DMS153 treated with DMSO at 0.1 percent for 48 hours (cell line): Measurements from ENCODE around the gene RALGAPA2.

Experiments used
- DNase-seq: peaks from one replicate; lab custom pipeline; 2025; ENCODE audit not compliant: unreplicated experiment; lab: John Stamatoyannopoulos, UW

RALGAPA2 gene

DNA sequence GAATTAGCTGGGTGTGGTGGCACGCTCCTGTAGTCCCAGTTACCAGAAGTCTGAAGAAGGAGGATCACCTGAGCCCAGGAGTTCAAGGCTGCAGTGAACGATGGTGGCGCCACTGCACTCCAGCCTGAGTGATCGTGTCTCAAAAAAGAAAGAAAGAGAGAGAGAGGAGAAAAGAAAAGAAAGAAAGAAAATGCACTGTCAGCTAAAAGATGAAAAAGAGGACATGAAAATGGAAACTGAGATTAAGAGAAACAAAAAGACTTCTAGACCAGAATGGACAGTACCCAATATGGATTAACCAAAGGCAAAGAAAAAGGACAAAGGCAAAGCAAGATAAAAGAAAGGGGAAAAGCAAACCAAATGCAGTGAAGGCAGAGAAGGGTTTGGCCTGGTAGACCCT, 9.0 kb upstream of the RALGAPA2 start:
- DNase-seq: no peak

DNA sequence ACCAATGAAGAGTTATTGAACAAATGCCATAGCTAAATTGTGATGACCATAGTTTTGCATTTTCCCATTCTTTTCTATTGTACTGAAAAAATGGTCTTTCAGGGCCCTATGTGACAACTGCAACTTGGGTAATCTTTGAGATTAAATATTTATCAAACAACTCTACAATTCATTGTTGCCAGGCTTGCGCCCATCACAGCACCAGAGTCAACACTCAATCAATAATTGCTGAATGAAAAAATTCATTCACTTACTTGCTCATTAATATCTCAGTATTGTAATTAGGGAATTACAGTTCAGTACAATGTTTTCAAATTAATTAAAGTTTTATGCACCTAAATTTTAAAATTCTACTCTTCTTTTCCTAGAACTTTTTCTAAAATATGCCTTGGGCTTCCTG, 7.7 kb upstream of the RALGAPA2 start:
- DNase-seq: no peak

DNA sequence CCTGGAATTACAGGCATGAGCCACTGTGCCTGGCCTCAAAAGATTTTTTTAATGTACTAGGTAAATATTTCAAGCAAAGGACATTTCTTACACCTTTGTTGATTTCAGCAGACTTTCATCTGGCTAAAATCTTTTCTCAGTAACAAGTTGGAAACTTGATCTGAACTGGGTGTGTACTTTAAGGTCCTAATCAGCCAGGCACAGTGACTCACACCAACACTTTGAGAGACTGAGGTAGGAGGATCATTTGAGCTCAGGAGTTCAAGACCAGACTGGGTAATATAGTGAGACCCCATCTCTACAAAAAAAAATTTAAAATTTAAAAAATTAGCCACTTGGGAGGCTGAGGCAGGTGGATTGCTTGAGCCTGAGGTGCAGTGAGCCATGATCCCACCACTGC, 7.0 kb upstream of the RALGAPA2 start:
- no peak for DNase-seq

DNA sequence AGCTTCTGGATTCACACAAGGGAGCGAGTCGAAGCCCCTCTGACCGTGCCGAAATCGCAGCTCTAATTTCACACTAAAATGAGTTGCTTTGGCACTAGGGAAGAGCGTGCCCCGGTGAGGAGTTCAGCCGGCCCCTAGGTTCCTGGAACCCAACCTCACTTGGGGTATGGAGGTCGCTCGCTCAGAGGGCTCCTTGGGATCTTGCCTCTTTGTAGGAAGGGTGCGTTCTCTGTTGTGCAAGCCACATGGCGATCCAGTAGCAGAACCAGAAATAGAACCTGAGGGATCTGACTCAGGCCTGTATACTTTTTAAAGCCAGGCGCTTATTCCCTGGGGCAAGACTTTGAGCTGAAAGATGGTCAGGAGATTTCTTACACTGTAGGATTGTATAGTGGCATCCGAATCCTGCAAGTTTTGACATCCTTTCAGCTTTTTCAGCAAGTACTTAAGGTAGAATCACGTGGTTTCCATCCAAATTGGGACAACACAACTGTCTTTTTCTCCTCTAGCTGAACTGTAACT, 861 bp upstream of the RALGAPA2 start:
- DNase-seq: no peak

DNA sequence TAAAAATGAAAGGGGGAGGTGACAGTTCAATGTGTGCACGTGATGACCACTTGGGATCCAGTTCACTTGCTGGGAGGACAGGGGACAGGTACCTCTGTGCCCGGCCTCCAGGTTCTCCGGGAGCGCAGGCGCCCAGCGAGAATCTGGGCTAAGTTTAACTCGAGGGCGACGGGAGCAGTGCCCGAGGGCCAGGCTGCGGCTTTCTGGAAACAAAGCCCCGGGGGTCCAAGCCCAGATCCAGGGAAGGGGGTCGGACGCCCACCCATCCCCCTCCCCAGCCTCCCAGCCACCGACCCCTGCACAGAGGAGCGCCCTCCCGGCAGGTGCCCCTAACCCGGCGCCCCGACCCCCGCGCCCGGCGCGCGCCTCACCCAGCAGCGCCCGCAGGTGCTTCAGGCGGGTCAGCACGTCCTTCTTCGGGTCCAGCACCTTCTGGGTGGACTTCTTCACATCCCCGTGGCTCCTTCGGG, 405 bp downstream of the RALGAPA2 start:
- DNase-seq: no peak

DNA sequence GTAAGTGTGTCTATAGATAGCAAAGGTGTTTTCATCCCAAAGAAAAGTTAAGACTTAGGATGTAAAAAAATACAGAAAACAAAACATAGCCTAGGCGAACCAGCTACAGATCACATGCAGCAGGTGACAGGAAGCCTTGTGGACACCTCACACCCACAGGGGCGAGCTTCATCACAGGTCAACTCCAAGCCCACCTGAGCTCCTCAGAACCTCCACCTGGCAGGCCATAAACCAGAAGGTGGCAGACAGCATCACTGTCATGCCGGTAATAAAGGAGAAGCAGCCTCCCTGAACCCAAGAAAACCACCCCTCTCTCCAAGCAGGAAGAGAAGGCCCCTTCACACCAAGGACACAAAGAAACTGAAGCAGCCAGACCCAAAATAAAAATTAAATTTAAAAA, 1.0 kb downstream of the RALGAPA2 start:
- DNase-seq: peak; percentile 20

DNA sequence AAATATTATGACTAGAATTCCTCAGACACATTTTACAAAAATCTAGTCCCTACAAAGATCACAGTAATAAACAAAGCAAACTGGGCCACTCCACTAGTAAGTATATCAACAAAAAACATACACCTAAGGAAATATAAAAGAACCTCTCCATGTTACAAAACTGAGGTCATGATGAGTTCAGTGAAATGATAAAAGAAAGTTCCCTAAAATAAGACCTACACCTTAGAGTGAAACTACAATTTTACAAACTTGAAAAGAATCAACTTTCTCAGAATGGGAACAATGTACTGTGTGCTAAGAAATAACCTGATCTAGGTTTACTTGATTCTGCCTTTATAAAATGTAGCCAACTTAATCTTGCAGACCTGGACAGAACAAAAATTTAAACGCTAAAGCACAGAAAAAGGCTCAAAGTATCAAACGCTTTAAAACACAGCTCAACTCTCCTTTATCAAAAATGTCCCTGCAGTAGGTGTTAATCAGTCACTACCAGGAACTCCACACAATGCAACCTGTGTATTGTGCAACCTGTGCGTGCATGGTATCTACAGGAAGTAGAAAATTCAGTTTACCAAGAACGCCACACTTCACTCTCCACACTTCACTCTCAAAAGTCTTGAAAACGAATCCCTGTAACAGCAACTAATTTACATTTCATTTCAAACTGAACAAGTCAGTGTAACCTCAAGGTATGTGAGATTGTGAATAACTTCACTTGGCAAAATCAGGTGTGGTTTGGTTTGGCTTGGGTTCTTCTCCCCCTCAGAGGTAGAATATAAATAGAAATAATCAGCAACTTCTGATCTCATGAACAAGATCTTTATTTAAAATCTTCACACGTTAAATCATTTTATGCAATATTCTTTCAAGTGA, 1.8 kb downstream of the RALGAPA2 start:
- peak; percentile 44 for DNase-seq

DNA sequence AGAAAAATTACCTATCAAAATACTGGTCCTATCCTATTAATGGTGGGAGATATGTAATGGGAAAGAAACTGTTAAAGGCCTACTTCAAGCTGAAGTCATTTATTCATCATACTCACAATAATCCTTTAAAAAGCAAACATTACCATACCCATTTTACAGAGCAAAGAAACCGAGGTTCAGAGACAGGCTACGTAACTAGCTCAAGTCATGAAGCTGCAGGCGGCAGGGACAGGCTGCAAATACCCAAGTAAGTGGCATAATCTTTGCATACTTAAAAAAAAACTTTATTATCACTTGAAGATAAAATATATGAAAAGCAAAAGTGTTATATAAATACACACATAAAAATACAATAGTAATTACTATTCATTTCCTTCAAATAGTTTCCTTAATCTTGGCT, 2.6 kb downstream of the RALGAPA2 start:
- no peak for DNase-seq

DNA sequence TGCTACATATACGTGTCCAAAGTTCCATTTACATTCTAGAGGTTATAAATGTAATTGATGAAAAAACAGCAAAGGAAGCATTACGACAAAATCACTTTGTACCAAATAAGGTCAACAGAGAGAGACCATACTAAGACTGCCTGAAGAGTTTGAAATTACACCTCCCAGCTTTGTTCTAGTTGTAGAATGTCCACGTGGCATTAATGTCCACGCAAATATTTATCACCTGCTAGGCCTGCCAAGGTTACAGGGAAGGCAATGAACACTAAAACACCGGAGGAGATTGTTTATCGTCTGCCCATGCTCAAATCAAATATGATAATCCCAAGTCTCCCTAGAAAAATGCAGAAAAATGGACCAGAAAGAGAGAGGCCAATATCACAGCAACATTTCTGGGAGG, 6.2 kb downstream of the RALGAPA2 start:
- no peak for DNase-seq

DNA sequence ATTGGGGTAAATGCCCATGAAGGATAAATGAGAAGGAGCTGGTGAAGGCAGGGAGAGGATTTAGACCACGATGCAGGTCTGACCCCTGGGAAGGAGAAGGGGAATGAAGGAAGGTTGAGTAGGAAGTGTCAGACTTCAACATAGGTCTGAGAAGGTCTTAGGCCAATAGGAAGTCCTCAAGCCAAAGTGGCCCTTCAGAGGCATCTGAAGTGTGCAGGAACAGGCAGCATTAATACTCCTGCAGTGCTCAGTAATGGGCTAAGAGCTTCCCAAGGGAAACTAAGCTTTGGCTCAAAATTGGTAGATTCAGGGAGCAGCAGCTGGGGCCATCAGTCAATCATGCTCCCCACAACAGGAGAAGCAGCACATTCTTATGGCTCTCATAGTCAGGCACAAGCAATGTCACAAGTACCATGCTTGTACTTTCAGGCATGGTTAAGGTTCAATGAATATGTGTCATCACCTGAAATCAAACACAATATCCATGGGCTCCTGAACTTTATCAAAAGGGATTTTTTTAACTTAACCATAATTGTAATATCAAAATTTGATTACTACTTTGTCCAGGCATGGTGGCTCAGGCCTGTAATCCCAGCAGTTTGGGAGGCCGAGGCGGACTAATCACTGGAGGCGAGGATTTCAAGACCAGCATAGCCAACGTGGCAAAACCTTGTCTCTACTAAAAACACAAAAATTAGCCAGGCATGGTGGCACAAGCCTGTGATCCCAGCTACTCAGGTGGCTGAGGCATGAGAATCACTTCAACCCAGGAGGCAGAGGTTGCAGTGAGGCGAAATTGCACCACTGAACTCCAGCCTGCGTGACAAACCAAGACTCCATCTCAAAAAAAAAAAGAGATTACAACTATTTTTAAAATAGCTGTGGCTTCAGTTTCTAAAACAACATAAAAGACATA, 9.9 kb downstream of the RALGAPA2 start:
- DNase-seq: no peak

DNA sequence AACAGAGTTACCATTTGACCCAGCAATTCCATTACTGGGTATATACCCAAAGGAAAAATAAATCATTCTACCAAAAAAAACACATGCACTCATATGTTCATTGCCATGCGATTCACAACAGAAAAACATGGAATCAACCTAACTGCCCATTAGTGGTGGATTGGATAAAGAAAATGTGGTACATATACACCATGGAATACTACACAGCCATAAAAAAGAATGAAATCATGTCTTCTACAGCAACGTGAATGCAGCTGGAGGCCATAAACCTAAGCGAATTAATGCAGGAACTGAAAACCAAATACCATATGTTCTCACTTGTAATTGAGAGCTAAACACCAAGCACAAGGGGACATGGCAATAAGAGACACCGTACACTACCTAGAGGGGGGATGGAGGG, 12.5 kb downstream of the RALGAPA2 start:
- no peak for DNase-seq

DNA sequence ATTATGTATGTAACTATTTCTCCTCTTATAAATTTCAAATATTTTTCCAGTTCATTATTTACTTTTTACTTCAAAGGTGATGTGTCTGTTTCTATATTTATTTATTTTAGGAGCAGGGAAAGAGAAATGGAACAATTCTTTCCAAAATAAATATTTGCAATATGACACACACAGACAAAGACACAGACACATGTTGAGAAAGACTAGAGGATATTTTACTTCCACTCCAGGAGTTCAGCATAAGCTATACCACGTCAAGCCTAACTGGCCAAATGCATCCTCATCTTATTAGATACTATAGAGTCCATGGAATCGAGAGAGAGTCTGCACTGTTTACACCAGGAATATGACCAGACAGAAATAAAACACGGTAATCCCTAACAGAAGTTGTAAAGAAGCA, 13.3 kb downstream of the RALGAPA2 start:
- no peak for DNase-seq

DNA sequence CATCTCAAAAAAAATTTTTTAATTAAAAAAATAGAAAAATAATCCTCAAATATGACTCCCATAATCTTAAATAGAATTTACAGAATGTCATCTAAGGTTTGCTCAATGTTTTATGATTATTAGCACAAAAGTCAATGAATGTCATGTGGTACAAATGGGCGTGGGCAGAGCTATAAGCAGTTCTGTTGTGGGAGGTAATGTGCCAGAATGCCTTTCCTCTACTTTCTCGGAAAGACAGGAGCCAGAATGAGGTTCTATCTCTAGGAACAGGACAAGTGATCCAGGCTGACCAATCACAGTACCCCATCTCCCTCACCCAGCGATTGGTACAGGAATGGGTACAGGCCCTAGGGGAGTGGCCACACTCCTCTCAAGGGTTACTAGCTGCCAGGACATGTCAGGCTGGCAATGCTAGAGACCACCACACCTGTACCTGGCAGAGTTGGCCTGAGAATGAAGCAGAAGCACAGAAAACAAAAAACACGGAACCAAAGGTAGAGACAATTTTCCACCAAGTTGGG, 15.1 kb downstream of the RALGAPA2 start:
- DNase-seq: no peak

DNA sequence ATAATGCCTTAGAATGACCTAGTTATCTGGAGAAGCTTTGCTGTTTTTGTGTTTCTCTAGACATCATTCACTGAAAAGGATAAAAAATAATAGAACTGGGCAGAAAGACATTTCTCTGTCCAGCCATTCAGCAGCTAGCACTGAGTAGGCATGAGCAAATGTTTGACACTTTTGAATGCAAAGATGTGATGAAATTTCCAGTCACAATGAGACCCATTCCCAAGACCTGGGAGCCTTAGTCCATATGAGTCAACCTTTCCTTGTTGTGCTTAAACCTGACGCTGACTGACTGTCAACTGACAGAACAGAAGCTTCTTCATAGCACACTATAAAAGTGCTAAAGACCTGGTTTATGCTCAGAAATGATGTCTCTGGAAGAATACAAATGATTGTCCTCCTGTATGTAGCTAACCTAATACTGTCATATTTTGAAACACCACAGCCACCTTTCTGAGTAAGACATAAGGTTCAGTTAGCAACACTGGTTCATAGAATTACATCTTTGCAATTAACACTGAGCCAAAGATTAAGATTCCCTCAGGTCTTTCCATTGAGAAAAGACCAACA, 17.1 kb downstream of the RALGAPA2 start:
- no peak for DNase-seq

DNA sequence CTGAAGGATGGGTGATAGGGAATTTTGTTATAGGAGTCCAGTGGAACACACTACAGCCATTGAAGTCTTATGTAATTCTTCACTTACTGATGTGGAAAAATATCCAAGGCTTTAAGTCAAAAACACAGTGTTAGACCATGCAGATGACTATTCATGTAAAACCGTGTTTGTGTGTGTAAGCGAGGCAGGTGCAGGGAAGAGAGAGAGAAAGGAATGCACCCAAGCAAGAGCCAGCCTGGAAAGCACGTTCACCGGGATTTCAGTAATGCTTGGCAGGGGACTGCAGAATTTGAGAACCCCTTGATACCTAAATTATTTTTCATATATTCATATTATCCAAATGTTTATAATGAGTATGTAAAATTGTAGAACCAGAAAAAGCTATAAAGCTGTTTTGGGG, 17.9 kb downstream of the RALGAPA2 start:
- no peak for DNase-seq

DNA sequence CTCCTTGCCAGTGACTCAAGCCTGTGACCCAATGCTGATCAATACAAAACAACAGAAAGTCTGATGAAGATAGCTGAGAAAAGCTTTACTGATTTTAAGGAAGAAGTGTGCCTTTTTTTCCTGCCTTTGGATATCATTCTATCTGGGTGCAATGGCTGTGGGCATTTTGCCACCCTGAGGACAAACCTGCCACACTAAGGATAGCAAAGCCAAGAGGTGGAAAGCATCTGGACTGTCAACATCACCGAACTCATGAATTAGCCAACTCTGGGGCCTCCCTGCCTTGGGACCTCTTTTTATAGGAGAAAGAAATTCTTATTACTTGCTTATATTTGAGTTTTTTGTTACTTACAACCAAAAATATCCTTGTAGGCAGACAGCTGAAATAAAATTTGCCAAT, 19.9 kb downstream of the RALGAPA2 start:
- DNase-seq: no peak

DNA sequence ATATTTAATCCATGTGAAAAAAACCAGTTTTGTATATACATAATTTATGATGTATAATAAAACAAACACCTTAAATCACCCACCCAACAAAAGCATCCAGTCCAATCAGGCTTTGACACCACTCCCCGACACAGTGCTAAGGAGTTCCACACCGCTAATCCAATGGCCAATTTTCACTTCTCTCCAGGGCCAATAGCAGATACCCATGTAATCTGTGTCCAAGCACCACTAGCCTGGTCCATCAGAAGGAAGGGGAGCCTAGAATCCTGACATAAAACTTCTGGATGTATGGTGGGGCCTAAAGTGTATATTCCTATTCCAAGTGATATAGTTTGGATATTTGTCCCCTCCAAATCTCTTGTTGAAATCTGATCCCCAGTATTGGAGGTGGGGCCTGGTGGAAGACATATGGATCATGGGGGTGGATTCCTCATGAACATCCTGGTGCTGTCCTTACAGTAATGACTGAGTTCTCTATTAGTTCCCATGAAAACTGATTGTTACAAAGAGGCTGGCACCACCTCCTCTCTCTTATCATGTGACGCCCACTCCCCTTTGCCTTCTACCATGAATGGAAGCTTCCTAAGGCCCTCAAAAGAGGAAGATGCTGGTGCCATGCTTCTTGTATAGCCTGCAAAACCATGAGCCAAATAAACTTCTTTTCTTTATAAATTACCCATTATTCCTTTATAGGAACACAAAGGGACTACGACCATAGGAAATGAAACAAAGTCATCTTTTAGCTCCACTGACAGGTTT, 20.8 kb downstream of the RALGAPA2 start:
- no peak for DNase-seq

DNA sequence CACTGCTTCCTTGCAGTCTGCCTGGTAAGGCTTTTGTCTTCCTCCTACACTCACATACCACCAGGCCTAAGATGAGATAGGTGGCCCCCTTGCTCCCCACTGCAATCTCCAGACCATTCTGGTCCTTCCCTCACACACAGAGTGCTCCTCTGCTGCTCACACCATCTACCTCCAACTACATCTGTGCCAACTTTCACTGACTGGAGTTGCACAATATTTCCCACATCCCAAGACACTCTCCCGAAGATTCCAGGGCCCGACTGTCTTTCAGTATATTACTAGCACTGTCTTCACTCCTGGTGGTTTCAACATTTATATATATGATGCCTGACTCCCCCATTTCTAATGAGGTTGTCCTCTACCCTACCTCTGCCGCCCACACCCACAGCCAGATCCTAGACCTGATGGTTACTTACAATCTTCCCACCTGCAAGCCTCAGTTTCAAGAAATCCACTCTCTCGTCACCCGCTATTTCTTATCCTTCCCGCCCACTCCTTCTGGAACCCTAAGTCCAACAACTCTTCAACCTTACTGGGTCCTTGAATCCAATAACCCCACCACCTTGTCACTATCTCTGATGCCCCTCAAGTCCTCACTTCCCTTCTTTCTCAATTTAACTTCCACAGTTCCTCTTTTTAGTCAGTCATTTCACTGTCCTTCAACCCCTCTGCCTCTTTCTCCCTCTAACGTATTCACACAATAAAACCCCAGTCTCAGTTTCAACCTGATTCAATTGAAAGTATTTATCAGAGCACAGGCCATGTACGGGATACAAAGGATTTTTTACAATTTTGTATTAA, 21.6 kb downstream of the RALGAPA2 start:
- DNase-seq: no peak

DNA sequence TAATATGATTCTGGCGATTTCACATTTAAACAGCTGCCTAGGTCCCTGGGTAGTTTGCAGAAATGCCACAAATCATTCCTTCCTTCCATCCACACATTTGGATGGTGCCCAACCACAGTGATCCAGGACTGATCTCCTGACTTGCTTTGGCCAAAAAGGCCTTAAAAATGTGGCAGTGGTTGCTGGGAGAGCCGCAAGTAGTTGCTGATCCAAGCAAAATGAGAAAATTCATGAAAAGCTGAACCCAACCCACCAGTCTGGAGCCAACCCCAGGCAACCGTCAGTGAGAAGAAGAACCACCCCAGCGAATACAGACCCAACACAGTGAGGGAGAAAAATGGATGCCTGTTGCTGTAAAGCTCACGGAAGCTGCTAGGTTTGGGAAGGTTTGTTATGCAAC, 25.1 kb downstream of the RALGAPA2 start:
- no peak for DNase-seq

DNA sequence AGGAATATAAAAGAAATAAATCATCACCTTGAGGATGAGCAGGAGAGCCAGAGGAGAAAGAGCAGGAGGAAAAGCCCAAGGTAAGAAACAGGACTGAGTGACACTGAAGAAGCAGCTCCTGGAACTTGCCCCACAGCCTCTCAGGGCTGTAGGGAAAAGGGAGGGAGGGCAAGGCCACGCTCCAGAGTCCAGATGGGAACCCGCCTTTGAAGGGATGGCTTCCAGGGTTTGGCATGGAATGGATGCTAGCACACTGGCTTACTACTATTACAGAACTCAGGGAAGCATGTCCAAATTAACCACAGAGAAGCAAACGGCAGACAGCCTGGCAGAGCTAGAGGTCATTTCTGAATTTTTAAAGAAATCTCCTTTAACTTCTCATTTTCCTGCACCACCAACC, 26.8 kb downstream of the RALGAPA2 start:
- no peak for DNase-seq
